DND-41 (cell line): Measurements from ENCODE around the gene LAMB2.

ENCODE experiments used
- ATAC-seq: fragments of 200-7000 bp; cut with Tn5 transposase; 3 replicates; pipeline ENCODE4 v1.9.1; 2021; ENCODE audit warnings: low read depth; ENCODE audit not compliant: insufficient read depth
- DNase-seq: peaks from one replicate; pipeline ENCODE4 v3.0.0-alpha.2; 2020
- H2AFZ ChIP-seq: 2 replicates; pipeline ENCODE4 v1.6.0; 2012; ENCODE audit warnings: low read depth, low read length
- H3K27ac ChIP-seq: 2 replicates; pipeline ENCODE4 v1.5.1; 2012; ENCODE audit warnings: low read length, inconsistent platforms
- H3K27me3 ChIP-seq: fragments of 200-600 bp; sonication (generic); 2 replicates; pipeline ENCODE4 v1.6.0; 2012; ENCODE audit warnings: low read length, mild to moderate bottlenecking, inconsistent platforms; ENCODE audit not compliant: insufficient read depth, poor library complexity
- H3K36me3 ChIP-seq: 2 replicates; pipeline ENCODE4 v1.5.1; 2012; ENCODE audit warnings: low read length, inconsistent platforms; ENCODE audit not compliant: insufficient read depth
- H3K4me1 ChIP-seq: 2 replicates; pipeline ENCODE4 v1.5.1; 2012; ENCODE audit warnings: mild to moderate bottlenecking, low read length; ENCODE audit not compliant: insufficient read depth
- H3K4me2 ChIP-seq: 2 replicates; pipeline ENCODE4 v1.6.0; 2012; ENCODE audit warnings: mild to moderate bottlenecking, moderate library complexity, low read length, inconsistent platforms; ENCODE audit not compliant: insufficient read depth
- H3K4me3 ChIP-seq, 2 experiments: fragments of 200-600 bp in 1 of 2; shearing (Covaris generic) in 1 of 2; 2 replicates each; pipeline ENCODE4 v1.5.1; 2012 to 2016; ENCODE audit warnings: inconsistent platforms in 2 of 2, low read length in 2 of 2, mild to moderate bottlenecking in 2 of 2, low read depth in 1 of 2, moderate library complexity in 1 of 2
- H3K79me2 ChIP-seq: 2 replicates; pipeline ENCODE4 v1.6.0; 2012; ENCODE audit warnings: low read length, inconsistent platforms; ENCODE audit not compliant: insufficient read depth
- H3K9ac ChIP-seq: 2 replicates; pipeline ENCODE4 v1.6.0; 2012; ENCODE audit warnings: low read depth, mild to moderate bottlenecking, inconsistent platforms, low read length, moderate library complexity
- H3K9me3 ChIP-seq: 2 replicates; pipeline ENCODE4 v1.5.1; 2012; ENCODE audit warnings: low read length, moderate library complexity, mild to moderate bottlenecking, inconsistent platforms; ENCODE audit not compliant: insufficient read depth, severe bottlenecking
- H4K20me1 ChIP-seq: 2 replicates; pipeline ENCODE4 v1.6.0; 2012; ENCODE audit warnings: low read length; ENCODE audit not compliant: insufficient read depth
- EZH2 ChIP-seq: IDR thresholded peaks from 3 replicates; pipeline ENCODE4 v1.6.1; 2012; ENCODE audit warnings: borderline replicate concordance, low read depth, mild to moderate bottlenecking, moderate library complexity, low read length, inconsistent platforms; ENCODE audit not compliant: severe bottlenecking
- TF ChIP-seq, protein P1 (sequence below): IDR thresholded peaks from 2 replicates; pipeline ENCODE4 v1.5.1; 2012; ENCODE audit warnings: borderline replicate concordance, low read length, moderate library complexity, mild to moderate bottlenecking; ENCODE audit not compliant: poor library complexity, severe bottlenecking; ENCODE audit errors: extremely low read depth

Gene LAMB2

DNA sequence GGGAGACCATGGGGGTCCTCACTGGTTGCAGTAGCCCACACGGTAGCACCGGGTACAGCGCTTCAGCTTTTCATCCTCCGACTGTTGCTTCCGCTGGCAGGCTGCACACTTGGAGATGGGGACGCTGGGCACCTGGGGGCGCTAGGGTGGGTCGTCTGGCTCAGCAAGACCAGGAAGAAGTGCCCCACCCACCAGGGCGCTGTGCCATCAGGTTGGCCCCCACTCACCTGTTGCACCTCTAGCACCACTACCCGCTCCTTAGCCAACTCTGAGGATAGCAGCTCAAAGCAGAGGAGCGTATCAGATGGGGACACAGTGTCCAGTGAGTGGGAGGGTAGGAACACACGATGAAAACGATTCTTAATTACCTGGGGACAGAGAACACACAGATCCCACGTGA, 20.6 kb downstream of the LAMB2 start:
- Histone ChIP-seq H3K36me3 (peaks cover 92% of the 10 kb centered on the region), H3K9me3 (no peaks in the 10 kb centered on the region), H3K27ac (no peak overlapping the region), H3K79me2 (no peaks in the 10 kb centered on the region), H3K4me1 (no peaks in the 10 kb centered on the region), H3K9ac (no peak overlapping the region), H3K4me2 (no peak overlapping the region), H3K4me3 (no peak overlapping the region), H3K27me3 (no peaks in the 10 kb centered on the region), H4K20me1 (no peaks in the 10 kb centered on the region), H2AFZ (no peak overlapping the region)
- TF ChIP-seq, protein P1, sequence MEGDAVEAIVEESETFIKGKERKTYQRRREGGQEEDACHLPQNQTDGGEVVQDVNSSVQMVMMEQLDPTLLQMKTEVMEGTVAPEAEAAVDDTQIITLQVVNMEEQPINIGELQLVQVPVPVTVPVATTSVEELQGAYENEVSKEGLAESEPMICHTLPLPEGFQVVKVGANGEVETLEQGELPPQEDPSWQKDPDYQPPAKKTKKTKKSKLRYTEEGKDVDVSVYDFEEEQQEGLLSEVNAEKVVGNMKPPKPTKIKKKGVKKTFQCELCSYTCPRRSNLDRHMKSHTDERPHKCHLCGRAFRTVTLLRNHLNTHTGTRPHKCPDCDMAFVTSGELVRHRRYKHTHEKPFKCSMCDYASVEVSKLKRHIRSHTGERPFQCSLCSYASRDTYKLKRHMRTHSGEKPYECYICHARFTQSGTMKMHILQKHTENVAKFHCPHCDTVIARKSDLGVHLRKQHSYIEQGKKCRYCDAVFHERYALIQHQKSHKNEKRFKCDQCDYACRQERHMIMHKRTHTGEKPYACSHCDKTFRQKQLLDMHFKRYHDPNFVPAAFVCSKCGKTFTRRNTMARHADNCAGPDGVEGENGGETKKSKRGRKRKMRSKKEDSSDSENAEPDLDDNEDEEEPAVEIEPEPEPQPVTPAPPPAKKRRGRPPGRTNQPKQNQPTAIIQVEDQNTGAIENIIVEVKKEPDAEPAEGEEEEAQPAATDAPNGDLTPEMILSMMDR, result no peak
- ATAC-seq, result no peak
- no peak for DNase-seq

DNA sequence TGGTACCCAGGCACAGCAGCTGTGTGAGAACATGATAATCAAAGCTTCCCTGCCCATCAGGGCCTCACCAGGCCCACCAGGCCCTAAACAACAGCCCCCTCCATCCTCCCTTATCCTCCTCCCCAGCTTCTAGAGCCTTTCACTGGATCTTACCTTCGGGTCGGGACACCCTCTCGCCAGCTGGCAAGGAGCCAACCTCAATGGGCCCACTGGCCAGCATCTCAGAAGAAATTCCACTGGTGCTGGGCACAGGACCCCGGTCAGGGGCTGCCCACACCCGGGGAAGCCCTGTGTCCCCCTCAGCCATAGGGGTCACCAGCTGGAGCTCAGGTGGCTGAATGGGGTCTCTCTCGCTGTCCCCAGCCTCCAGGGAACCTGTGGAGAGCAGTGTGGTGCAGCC, 21.5 kb downstream of the LAMB2 start:
- Histone ChIP-seq H3K4me2 (no peak overlapping the region), H3K27me3 (no peaks in the 10 kb centered on the region), H3K36me3 (peaks cover 83% of the 10 kb centered on the region), H3K9ac (no peak overlapping the region), H2AFZ (no peak overlapping the region), H3K9me3 (no peaks in the 10 kb centered on the region), H3K27ac (no peak overlapping the region), H3K4me3 (no peak overlapping the region), H3K4me1 (peaks cover 2% of the 10 kb centered on the region; the same call in 1 of the 2 replicates), H4K20me1 (no peaks in the 10 kb centered on the region), H3K79me2 (no peaks in the 10 kb centered on the region)
- DNase-seq (no peak), ATAC-seq (no peak)
- TF ChIP-seq, protein P1, result no peak
- TF ChIP-seq EZH2, result no peak

DNA sequence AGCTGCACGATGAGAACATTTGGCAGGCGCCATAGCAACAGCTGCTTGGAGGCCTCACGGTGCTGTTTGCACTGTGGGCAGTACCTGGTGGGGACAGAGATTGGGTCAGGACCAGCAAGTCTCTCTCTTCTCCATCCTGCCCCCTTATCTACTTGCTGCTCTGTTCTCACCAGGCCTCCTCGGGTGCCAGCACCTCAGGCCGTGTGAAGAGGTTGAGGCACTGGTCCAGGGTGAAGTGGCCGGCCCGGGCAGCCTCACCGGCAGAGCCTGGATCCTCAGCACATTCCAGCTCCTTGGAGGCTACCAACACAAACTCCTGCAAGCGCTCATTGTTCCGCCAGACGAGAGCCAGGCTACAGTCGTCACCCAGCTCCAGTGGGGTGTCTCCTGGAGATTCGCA, 22.1 kb downstream of the LAMB2 start:
- Histone ChIP-seq H2AFZ (no peak overlapping the region), H3K4me1 (peaks cover 7% of the 10 kb centered on the region), H3K9ac (no peak overlapping the region), H3K27me3 (no peaks in the 10 kb centered on the region), H3K79me2 (no peaks in the 10 kb centered on the region), H3K36me3 (peaks cover 77% of the 10 kb centered on the region), H3K27ac (no peak overlapping the region), H4K20me1 (no peaks in the 10 kb centered on the region), H3K9me3 (no peaks in the 10 kb centered on the region), H3K4me3 (no peak overlapping the region), H3K4me2 (no peak overlapping the region)
- no peak for TF ChIP-seq EZH2
- TF ChIP-seq, protein P1, result no peak
- no peak for ATAC-seq
- DNase-seq, result no peak

DNA sequence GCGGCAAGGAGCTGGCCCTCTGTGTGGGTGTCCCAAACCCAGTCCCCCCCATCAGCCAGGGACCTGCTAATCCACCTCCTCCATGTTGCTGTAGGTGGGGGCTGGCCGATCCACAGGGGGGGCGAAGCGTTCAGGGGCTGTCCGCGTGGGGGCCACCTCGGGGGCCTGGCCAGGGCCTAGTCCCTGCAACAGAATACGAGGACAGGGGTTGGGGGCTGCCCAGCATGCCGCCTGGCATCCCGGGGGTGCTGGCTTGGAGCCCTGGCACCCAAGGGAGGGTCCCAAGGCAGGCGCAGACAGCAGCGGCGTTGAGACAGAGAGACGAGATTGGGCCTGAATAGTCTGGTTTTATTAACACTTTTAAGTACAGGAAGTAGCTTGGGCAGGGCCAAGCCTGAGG, 24.5 kb downstream of the LAMB2 start:
- H4K20me1 ChIP-seq, result no peaks in the 10 kb centered on the region
- no peak overlapping the region for H3K4me2 ChIP-seq
- H2AFZ ChIP-seq, result no peak overlapping the region
- no peaks in the 10 kb centered on the region for H3K27me3 ChIP-seq
- DNase-seq (no peak), ATAC-seq (no peak)
- no peak overlapping the region for H3K27ac ChIP-seq
- TF ChIP-seq EZH2, result no peak
- TF ChIP-seq, protein P1, result no peak
- no peaks in the 10 kb centered on the region for H3K9me3 ChIP-seq
- H3K4me3 ChIP-seq, result no peak overlapping the region
- H3K79me2 ChIP-seq, result peaks cover 16% of the 10 kb centered on the region
- peaks cover 57% of the 10 kb centered on the region for H3K36me3 ChIP-seq
- no peak overlapping the region for H3K9ac ChIP-seq
- peaks cover 26% of the 10 kb centered on the region for H3K4me1 ChIP-seq
